HTERT RPE-1 (cell line): Measurements from ENCODE around the gene CLSTN2.

ENCODE experiments used
- in situ Hi-C: fragments of 300-500 bp; cut with MboI; formaldehyde crosslinking; loops from 4 replicates; pipeline ENCODE4 v1.14.3; 2020; ENCODE audit warnings: low sequenced_read_pairs

The CLSTN2 gene

DNA sequence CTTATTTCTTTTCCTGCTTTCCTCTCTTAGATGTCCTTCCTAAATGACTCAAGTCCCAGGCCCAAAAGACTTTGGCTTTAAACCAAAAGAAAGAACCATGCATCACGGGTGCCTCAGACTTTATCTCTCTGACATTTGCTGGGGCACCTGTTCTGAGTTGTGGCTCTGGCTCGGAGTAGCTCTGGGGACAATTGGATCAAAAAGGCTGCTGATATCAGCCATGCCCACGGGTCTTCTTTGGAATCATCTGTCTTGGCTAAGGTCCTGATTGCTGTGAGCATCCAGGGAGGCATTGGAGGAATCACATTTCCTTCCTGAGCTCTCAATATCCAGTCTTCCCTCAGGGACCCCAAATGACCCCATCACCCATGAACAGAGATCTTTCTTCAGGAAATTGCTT, 59.9 kb downstream of the CLSTN2 start:
- in situ Hi-C loops, result no loop called here

GRCh38 chr3:140004271-140004670, 69.3 kb downstream of the CLSTN2 start:
- in situ Hi-C loops, result no loop called here

- in situ Hi-C loops, result no loop called here
Measured at GRCh38 chr3:140006331-140006730, 71.3 kb downstream of the CLSTN2 start.

- in situ Hi-C loops, result no loop called here
Measured at GRCh38 chr3:140007081-140007480, 72.1 kb downstream of the CLSTN2 start.

DNA sequence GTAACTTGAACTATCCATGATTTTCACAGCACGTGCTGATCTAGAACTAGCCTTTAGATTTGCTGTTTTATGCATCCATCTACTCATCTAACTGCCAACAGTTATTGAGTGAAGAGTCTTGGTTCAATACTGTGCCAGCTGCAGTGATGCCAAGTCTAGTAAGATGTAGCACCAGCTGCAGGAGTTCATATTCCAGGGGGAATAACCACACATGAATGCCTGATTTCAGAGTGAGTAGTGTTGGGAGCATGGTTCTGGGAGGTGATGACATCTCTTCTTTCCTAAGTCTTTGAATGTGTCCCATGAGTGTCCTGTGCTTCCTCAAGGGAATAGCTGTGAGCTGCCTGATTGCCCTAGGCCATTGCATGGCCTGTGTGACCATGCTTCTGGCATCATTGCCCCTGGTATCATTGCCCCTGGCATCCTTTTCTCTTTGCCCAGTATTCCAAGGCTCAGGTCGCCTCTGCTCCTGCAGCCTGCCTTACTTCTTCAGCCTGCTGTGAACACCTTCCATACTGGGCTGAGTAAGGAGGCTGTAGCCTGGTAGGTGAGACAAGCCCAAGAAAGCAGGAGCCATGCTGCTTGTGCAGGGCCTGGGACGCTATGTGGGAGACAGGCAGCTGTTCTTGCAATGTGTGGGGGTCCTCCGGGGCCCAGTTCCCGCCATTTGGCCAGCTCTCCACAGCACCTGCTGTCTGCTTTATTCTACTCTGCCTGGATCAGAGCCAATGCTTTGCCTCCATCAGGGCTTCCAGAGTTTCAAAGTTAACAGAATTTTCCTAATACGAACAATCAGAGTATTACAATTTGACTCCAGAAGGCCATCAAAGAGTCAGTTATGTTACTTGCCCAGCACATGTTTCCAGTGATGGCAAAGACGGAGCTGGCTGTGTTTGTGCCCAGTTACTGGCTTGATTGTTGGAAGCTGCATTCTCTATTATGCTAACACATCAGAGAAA, 73.2 kb downstream of the CLSTN2 start:
- in situ Hi-C loops, result no loop called here

DNA sequence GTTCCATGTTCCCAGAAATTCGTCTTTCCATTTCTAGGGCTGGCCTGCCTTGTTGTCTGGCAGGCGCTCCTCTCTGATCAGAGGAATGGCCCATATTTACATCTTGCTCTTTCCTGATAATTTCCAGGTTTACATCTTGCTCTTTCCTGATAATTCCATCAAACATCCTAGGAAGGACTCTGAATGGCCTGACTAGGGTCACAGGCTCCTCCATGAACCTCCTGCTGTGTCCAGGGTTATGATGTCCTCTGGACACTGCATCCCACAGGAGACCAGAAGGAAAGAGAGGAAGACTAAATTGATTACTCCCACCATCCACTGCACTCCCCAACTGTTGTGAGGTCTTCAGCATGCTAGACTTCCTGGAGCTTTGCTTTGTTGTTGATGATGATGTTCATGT, 75.4 kb downstream of the CLSTN2 start:
- in situ Hi-C loops, result no loop called here

DNA sequence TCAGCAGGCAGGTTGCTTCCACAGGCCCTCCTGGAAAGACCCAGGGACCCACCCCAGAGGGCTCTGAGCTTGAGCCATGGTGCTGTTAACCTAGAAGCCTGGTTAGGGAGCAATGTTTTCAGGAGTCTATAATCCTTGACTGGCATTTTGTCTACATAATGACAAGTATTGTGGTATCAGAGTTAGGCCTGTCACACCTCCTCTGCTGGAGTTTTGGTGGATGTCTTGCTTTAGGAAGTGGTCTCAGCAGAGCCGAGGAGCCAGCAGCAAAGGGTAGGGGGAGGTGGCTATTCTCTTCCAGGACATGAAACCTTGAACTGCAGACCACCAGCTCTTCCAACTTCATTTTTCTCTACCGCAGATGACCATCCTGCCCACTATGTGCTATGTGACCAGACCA, 76.1 kb downstream of the CLSTN2 start:
- in situ Hi-C loops, result no loop called here

DNA sequence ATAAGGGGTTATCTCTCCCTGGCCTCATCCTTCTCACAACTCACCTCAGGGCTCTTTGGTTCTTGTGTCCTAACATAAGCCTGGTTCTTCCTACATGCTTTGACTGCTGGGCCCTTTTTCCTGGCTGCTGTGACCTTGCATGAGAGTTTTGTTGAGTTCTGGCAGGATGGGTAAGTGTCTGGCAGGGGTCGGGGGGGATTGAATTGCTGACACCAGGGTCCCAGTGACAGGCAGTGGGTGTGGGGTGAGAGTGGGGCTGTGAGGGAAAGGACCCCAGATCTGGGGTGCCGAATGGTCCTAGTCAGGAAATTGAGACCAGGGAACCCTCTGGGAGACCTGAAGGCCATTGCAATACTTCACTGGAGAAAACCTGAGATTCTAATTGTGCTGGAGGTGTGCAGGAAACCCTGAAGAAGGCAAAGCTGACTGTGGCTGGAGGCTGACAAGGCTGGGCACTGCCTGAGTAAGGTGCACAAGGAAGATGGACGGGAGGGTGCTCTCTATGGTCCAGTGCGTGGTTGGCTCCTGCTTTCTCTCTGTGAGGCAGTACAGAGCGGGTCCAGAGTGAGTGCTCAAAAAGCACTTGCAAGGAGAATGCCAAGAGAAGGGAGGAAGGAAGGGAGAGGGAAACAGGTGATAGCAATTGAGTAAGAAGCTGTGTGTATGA, 76.8 kb downstream of the CLSTN2 start:
- in situ Hi-C loops, result no loop called here

DNA sequence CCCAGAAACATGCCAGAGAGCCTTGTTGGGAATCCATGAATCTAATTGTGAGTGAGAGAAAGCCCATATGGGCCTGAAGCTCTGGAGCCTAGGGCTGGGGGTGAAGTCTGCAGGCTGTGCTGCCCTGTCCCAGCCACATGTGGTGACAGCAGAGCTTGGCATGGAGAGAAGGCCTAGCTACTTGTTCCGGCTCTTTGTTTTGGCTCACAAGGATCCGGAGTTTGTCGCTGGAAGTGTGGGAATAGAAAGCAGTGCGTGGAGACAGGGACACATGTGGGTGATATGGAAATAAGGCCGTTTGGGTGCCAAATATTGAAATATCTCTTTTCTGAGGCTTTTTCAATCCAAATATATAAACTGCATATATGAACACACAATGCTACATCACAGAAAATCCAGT, 78.2 kb downstream of the CLSTN2 start:
- in situ Hi-C loops, result no loop called here

DNA sequence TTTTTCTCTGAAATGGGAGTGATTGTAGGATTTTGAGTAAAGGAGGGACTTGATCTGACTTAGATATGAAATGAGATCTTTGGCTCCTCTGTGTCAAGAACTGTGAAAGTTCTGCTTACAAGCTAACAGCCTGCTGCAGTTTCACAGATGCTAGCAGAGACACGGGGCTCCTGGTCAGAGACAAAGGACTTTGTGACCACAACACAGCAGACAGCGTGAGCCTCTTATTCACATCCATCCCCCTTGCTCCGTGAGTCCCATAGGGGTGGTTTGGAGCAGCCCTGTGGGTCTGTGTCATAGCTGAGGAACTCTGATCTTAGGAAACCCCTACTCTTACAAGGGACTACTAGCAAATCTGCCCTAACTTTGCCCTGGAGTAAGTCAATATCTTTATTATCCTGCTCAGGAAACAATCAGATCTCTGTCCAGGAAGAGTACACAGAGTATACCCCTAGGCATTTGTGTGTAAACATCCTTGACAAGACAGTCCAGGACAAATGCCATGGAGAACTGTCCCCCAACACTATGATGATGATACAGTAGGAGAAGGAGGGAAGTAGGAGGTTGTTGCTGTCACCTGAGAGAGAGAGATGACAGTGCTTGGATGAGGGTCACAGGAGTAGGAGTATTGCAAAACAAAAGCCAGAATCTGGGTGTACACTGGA, 80.0 kb downstream of the CLSTN2 start:
- in situ Hi-C loops, result no loop called here

DNA sequence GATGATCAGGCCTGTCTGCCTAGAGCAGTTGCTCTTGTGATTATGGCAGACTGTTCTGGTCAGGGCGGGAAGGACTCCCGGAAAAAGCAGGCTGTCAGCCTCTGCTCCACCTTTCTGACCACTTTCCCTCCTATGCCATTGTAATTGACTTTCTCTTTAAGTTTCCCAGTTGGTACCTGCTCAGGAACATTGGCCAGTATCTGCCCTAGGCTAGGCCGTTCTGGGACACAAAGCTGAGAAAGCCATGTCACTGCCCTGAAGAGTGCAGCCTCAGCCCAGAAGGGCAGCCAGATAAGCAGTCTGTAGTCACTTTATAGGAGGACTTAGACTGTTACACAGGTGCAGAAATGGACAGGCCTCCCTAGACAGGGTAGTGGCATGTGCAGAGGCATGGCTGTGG, 80.8 kb downstream of the CLSTN2 start:
- in situ Hi-C loops, result no loop called here

DNA sequence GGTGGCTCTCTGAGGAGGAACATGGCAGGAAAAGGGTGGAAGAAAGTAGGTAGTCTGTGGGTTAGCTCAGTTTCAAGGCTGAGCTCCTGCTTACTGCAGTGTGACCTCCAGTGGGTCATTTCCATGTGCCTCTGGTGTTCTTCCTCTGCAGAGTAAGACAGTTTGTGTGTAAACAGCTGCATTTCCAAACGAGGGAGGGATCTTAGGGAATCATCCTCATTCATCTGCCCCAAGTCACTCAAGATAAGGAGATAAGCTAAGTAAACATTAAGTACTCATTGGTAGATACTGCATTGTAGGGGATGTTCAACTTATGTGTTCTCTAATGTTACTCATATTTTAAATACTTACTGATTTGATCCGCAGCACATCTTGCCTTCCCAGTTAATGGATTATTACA, 83.6 kb downstream of the CLSTN2 start:
- in situ Hi-C loops, result no loop called here

- in situ Hi-C loops, result no loop called here
Measured at GRCh38 chr3:140019946-140020345, 85.0 kb downstream of the CLSTN2 start.

GRCh38 chr3:140020541-140020940, 85.6 kb downstream of the CLSTN2 start:
- in situ Hi-C loops, result no loop called here

- in situ Hi-C loops, result no loop called here
Measured at GRCh38 chr3:140021269-140021668, 86.3 kb downstream of the CLSTN2 start.

GRCh38 chr3:140022066-140022770, 87.2 kb downstream of the CLSTN2 start:
- in situ Hi-C loops, result no loop called here

- in situ Hi-C loops, result no loop called here
Measured at GRCh38 chr3:140023616-140024530, 88.9 kb downstream of the CLSTN2 start.

GRCh38 chr3:140031170-140031569, 96.2 kb downstream of the CLSTN2 start:
- in situ Hi-C loops, result no loop called here

DNA sequence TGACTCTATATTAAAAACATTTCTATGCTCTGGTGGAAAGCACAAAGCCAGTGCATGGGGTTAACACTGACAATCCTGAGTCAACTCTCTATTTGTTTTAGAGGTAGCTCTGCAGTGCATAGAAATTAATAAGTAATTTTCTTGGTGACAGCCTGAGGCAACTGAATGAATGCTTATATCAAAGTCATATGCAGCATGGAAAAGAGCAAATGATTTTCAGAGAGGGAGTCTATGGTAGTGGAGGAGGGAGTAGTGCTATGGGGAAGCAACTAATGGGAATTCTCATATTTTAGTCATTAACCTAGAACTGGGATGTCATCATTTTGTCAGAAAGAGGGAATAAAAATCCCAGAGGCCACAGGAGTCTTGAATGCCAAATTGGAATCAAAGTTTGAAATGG, 99.1 kb downstream of the CLSTN2 start:
- in situ Hi-C loops, result no loop called here

GRCh38 chr3:140035871-140036270, 100.9 kb downstream of the CLSTN2 start:
- in situ Hi-C loops, result no loop called here
